Chondrocyte (in vitro differentiated cells): Measurements from ENCODE around the gene CHRM2. TPM values are rescaled to one million over a fixed set of nuclear protein-coding genes. Genes with fewer than 3 reads are reported as not detected.
A peak's percentile ranks its signal among the peaks of the same experiment; 100 is the strongest.

ENCODE experiments used
- DNase-seq: peaks from one replicate; pipeline ENCODE4 v3.0.0; 2021; ENCODE audit warnings: mixed read lengths, low spot score
- H3K27ac Mint-ChIP-seq: one replicate; pipeline ENCODE4 v1.8.0; 2021; ENCODE audit warnings: mild to moderate bottlenecking, moderate library complexity, mixed read lengths; ENCODE audit not compliant: unreplicated experiment
- H3K27me3 Mint-ChIP-seq: 2 replicates; pipeline ENCODE4 v1.8.0; 2021; ENCODE audit warnings: low read depth, mixed read lengths
- H3K36me3 Mint-ChIP-seq: 2 replicates; pipeline ENCODE4 v1.8.0; 2021; ENCODE audit warnings: low read depth, mixed read lengths
- H3K4me1 Mint-ChIP-seq: 2 replicates; pipeline ENCODE4 v1.8.0; 2021; ENCODE audit warnings: low read depth, mild to moderate bottlenecking, mixed read lengths
- H3K4me3 Mint-ChIP-seq: one replicate; pipeline ENCODE4 v1.8.0; 2021; ENCODE audit warnings: mild to moderate bottlenecking, moderate library complexity, mixed read lengths; ENCODE audit not compliant: unreplicated experiment
- H3K9me3 Mint-ChIP-seq: 2 replicates; pipeline ENCODE4 v1.8.0; 2021; ENCODE audit warnings: low read depth, mixed read lengths
- CTCF ChIP-seq: fragments of 200-600 bp; sonication (generic); IDR thresholded peaks from 2 replicates; pipeline ENCODE4 v1.5.0; 2021; ENCODE audit warnings: antibody characterized with exemption, mild to moderate bottlenecking, moderate library complexity
- total RNA-seq: library from RNA; stranded (reverse); gene quantifications from 3 replicates; pipeline ENCODE4 v1.2.1, GENCODE V29; 2021

CHRM2 gene
- total RNA-seq, 1 donor from 2014 or later = not detected

GRCh38 chr7:136870866-136871487, 2.5 kb downstream of the CHRM2 start:
- Mint-ChIP-seq H3K4me3 (peak overlapping the region; percentile 74), H3K4me1 (peaks cover 27% of the 10 kb centered on the region), H3K9me3 (no peaks in the 10 kb centered on the region), H3K27me3 (peaks cover 58% of the 10 kb centered on the region), H3K36me3 (no peaks in the 10 kb centered on the region), H3K27ac (no peak overlapping the region)
- peak; percentile 62 for DNase-seq
- TF ChIP-seq CTCF = no peak

DNA sequence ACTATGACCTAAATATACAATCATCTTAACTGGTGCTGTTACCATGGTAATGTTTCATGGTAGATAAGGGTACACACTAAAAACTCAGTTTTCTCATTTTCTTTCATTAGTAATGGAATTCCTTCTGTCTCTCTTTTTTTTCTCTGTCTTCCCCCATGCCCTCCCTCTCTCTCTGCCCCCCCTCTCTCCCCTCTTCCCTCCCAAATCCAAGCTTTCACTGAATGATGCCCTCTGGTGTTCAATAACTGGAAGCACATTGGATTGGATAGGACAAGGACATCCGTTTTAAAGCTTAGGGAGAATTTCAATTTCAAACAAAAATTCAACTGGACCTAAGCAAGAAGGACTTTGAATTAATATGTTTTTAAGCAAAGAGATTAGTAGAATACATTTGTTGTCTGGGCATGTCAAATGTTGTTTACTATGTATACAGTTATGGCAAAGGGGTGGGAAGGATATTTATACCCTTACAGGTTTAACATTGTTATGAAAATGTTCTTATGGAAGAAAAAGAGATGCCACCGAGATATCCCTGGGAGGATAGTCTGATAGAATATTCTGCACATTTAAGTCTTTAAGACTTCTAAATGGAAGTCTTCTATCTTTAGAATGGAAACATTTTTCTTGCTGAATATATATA, 6.1 kb downstream of the CHRM2 start:
- Mint-ChIP-seq H3K4me1 (peaks cover 12% of the 10 kb centered on the region), H3K4me3 (no peak overlapping the region), H3K27me3 (peaks cover 46% of the 10 kb centered on the region), H3K9me3 (no peaks in the 10 kb centered on the region), H3K27ac (no peak overlapping the region), H3K36me3 (no peaks in the 10 kb centered on the region)
- no peak for DNase-seq
- TF ChIP-seq CTCF = peak; percentile 77

- peaks cover 43% of the 10 kb centered on the region for H3K27me3 Mint-ChIP-seq
- TF ChIP-seq CTCF = no peak
- H3K27ac Mint-ChIP-seq = no peak overlapping the region
- no peak overlapping the region for H3K4me3 Mint-ChIP-seq
- H3K9me3 Mint-ChIP-seq = no peaks in the 10 kb centered on the region
- no peak for DNase-seq
- H3K4me1 Mint-ChIP-seq = no peaks in the 10 kb centered on the region
- H3K36me3 Mint-ChIP-seq = no peaks in the 10 kb centered on the region
These were observed 9.1 kb downstream of the CHRM2 start for GRCh38 chr7:136877509-136877908.

- Mint-ChIP-seq H3K4me3 (no peak overlapping the region), H3K4me1 (no peaks in the 10 kb centered on the region), H3K27me3 (peaks cover 38% of the 10 kb centered on the region), H3K9me3 (no peaks in the 10 kb centered on the region), H3K27ac (no peak overlapping the region), H3K36me3 (no peaks in the 10 kb centered on the region)
- no peak for DNase-seq
- TF ChIP-seq CTCF = no peak
These were observed 9.5 kb downstream of the CHRM2 start for GRCh38 chr7:136877990-136878389.

DNA sequence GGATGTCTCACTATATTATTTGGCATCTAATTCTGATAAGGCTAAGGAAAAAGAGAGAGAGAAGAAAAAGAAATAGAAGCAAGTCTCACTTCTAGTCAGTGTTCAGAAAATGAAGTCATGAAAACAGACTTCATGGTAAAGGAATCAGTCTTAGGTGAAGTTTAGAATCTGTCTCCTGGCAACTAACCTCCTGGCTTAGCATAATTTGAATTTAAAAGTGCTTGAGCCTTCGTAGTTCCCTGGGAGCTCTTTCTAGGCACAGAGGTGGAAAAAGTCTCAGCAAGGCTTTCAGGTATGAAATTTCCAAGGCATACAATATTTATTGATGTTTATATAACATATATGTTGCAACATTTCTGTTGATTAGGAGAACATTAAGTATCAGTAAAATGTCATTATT, 10.4 kb downstream of the CHRM2 start:
- H3K27ac Mint-ChIP-seq = no peak overlapping the region
- H3K27me3 Mint-ChIP-seq = peaks cover 29% of the 10 kb centered on the region
- no peak overlapping the region for H3K4me3 Mint-ChIP-seq
- TF ChIP-seq CTCF = no peak
- no peaks in the 10 kb centered on the region for H3K4me1 Mint-ChIP-seq
- H3K36me3 Mint-ChIP-seq = no peaks in the 10 kb centered on the region
- DNase-seq = no peak
- no peaks in the 10 kb centered on the region for H3K9me3 Mint-ChIP-seq
